ENCODE data around the gene BRSK2. TPM values are rescaled to one million over a fixed set of nuclear protein-coding genes. Genes with fewer than 3 reads are reported as not detected.
"Not testable (repeated sequence)": the region's sequence is repeated elsewhere in the genome, so short reads cannot be mapped to it uniquely, and the experiment has no call there.

BRSK2 gene
- total RNA-seq, 1 experiment from 2014 or later, result 1.2 TPM

DNA sequence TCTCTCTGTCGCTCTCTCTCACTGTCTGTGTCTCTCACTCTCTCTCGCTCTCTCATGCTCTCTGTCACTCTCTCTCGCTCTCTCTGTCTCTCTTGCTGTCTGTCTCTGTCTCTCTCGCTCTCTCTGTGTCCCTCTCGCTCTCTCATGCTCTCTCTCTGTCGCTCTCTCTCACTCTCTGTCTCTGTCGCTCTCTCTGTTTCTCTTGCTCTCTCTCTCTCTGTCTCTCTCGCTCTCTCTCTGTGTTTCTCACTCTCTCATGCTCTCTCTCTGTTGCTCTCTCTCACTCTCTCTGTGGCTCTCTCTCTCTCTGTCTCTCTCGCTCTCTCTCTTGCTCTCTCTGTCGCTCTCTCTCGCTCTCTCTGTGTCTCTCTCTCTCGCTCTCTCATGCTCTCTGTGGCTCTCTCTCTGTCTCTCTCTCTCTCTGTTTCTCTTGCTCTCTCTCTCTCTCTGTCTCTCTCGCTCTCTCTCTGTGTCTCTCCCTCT lies 33.2 kb upstream of the BRSK2 start:
- CTCF ChIA-PET, result no interaction called here
- TF ChIP-seq EZH2 (IDR thresholded peaks at IDR 0.05; ENCODE audit: low read length, unreplicated experiment), result no peak
- TF ChIP-seq EZH2phosphoT487 (IDR thresholded peaks at IDR 0.05; ENCODE audit: borderline replicate concordance, low read length), result no peak
- TF ChIP-seq, protein P1, sequence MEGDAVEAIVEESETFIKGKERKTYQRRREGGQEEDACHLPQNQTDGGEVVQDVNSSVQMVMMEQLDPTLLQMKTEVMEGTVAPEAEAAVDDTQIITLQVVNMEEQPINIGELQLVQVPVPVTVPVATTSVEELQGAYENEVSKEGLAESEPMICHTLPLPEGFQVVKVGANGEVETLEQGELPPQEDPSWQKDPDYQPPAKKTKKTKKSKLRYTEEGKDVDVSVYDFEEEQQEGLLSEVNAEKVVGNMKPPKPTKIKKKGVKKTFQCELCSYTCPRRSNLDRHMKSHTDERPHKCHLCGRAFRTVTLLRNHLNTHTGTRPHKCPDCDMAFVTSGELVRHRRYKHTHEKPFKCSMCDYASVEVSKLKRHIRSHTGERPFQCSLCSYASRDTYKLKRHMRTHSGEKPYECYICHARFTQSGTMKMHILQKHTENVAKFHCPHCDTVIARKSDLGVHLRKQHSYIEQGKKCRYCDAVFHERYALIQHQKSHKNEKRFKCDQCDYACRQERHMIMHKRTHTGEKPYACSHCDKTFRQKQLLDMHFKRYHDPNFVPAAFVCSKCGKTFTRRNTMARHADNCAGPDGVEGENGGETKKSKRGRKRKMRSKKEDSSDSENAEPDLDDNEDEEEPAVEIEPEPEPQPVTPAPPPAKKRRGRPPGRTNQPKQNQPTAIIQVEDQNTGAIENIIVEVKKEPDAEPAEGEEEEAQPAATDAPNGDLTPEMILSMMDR (conservative IDR thresholded peaks at IDR 0.05; ENCODE audit: low read depth, low read length), result no peak
- Histone ChIP-seq H3F3A (ENCODE audit: low read length, unreplicated experiment) (no peaks in the 10 kb centered on the region), H3K79me2 (ENCODE audit: low read length) (no peaks in the 10 kb centered on the region), H3K4me3 (ENCODE audit: low read length) (no peak overlapping the region), H3K4me1 (ENCODE audit: insufficient read depth, low read length) (no peaks in the 10 kb centered on the region), H3K9me3 (ENCODE audit: low read length) (no peaks in the 10 kb centered on the region), H3K9me2 (replicated peaks; ENCODE audit: low read length) (no peaks in the 10 kb centered on the region), H4K20me1 (ENCODE audit: low read length) (no peaks in the 10 kb centered on the region), H3K4me2 (ENCODE audit: low read length) (no peak overlapping the region), H3K9ac (ENCODE audit: low read length) (no peak overlapping the region), H3K27me3 (ENCODE audit: low read length) (peaks cover 11% of the 10 kb centered on the region; the same call in 1 of the 2 replicates), H3K27ac (ENCODE audit: low read length) (no peak overlapping the region), H2AFZ (ENCODE audit: low read length) (no peak overlapping the region), H3K36me3 (ENCODE audit: low read depth, low read length) (no peaks in the 10 kb centered on the region)
- ATAC-seq, result no peak
- BruUV-seq (replicated peaks), result no TSS peak
- no peak for DNase-seq
- intact Hi-C loops (cut with micrococcal nuclease), result no loop called here
- POLR2A ChIA-PET (ENCODE audit: unreplicated experiment), result no interaction called here

DNA sequence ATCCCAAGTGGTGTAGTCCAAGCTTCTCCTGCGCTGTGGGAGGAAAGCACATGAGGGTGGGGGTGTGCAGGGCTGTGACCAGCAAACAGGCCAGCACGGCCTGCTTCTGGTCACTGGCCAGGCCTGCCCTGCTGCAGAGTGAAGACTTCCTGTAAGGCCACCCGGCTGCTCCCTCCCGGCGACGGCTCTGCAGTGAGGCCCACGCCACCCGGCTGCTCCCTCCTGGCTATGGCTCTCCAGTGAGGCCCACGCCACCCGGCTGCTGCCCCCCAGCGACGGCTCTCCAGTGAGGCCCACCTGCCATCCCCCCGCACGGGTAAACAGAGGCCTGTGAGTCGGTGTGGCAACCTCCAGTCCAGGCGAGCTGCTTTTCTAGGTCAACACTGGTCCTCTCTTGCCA lies 31.4 kb upstream of the BRSK2 start:
- Histone ChIP-seq H3K27me3 (ENCODE audit: low read length) (peaks cover 11% of the 10 kb centered on the region; the same call in 1 of the 2 replicates), H3K4me2 (ENCODE audit: low read length) (no peak overlapping the region), H3F3A (ENCODE audit: low read length, unreplicated experiment) (no peaks in the 10 kb centered on the region), H3K9me3 (ENCODE audit: low read length) (no peaks in the 10 kb centered on the region), H3K4me1 (ENCODE audit: insufficient read depth, low read length) (no peaks in the 10 kb centered on the region), H3K27ac (ENCODE audit: low read length) (no peak overlapping the region), H4K20me1 (ENCODE audit: low read length) (no peaks in the 10 kb centered on the region), H3K9ac (ENCODE audit: low read length) (no peak overlapping the region), H2AFZ (ENCODE audit: low read length) (no peak overlapping the region), H3K9me2 (replicated peaks; ENCODE audit: low read length) (no peaks in the 10 kb centered on the region), H3K4me3 (ENCODE audit: low read length) (no peak overlapping the region), H3K79me2 (ENCODE audit: low read length) (no peaks in the 10 kb centered on the region), H3K36me3 (ENCODE audit: low read depth, low read length) (no peaks in the 10 kb centered on the region)
- BruUV-seq (replicated peaks), result no TSS peak
- DNase-seq (no peak), ATAC-seq (no peak)
- CTCF ChIA-PET, result no interaction called here
- intact Hi-C loops (cut with micrococcal nuclease), result no loop called here
- TF ChIP-seq EZH2 (IDR thresholded peaks at IDR 0.05; ENCODE audit: low read length, unreplicated experiment) (no peak), EZH2phosphoT487 (IDR thresholded peaks at IDR 0.05; ENCODE audit: borderline replicate concordance, low read length) (no peak)
- TF ChIP-seq, protein P1 (conservative IDR thresholded peaks at IDR 0.05; ENCODE audit: low read depth, low read length), result no peak
- POLR2A ChIA-PET (ENCODE audit: unreplicated experiment), result no interaction called here

DNA sequence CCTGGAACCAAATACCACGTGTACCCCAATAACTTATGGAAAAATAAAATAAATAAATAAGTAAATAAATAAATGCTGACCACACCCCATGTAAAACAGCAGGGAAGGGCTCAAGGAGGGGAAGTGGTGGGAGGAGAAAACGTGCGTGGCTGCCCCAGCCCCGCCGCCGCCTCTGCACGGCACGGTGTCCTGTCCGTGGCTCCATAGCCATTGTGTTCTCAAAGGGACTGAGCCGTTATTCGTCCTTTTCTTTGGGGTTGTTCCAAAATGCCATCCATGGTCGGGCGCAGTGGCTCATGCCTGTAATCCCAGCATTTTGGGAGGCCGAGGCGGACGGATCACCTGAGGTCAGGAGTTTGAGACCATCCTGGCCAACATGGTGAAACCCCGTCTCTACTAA lies 30.8 kb upstream of the BRSK2 start:
- H3K9me3 ChIP-seq (ENCODE audit: low read length); H2AFZ ChIP-seq (ENCODE audit: low read length); ATAC-seq; DNase-seq; H3K4me2 ChIP-seq (ENCODE audit: low read length); intact Hi-C loops (cut with micrococcal nuclease); H3K79me2 ChIP-seq (ENCODE audit: low read length); BruUV-seq (replicated peaks); H3K4me3 ChIP-seq (ENCODE audit: low read length); H3F3A ChIP-seq (ENCODE audit: low read length, unreplicated experiment); H3K9me2 ChIP-seq (replicated peaks; ENCODE audit: low read length); H3K27ac ChIP-seq (ENCODE audit: low read length); H3K4me1 ChIP-seq (ENCODE audit: insufficient read depth, low read length); H4K20me1 ChIP-seq (ENCODE audit: low read length); CTCF ChIA-PET; H3K27me3 ChIP-seq (ENCODE audit: low read length); H3K9ac ChIP-seq (ENCODE audit: low read length); POLR2A ChIA-PET (ENCODE audit: unreplicated experiment); H3K36me3 ChIP-seq (ENCODE audit: low read depth, low read length): not testable (repeated sequence)
